PC-3 (cell line): ENCODE data around the gene NTF3.

Experiments
- CTCF ChIP-seq: fragments of 300-600 bp; sonication (generic); conservative IDR thresholded peaks from 2 replicates; pipeline ENCODE4 v1.5.1; 2017; ENCODE audit warnings: antibody characterized with exemption, low read depth, mild to moderate bottlenecking, low read length
- EZH2 ChIP-seq: fragments of 300-600 bp; sonication (generic); IDR thresholded peaks from one replicate; pipeline ENCODE4 v1.6.1; 2017; ENCODE audit warnings: antibody characterized with exemption, mild to moderate bottlenecking, low read length; ENCODE audit not compliant: unreplicated experiment
- EZH2phosphoT487 ChIP-seq: fragments of 300-600 bp; sonication (generic); IDR thresholded peaks from 2 replicates; pipeline ENCODE4 v1.6.1; 2018; ENCODE audit warnings: mild to moderate bottlenecking, antibody characterized with exemption, low read length, borderline replicate concordance

- TF ChIP-seq CTCF, result no peak
- TF ChIP-seq EZH2phosphoT487, result no peak
- TF ChIP-seq EZH2, result no peak
Observed at GRCh38 chr12:5455045-5455444, 23.1 kb downstream of the NTF3 start.
